Measurements from ENCODE around the gene ZBTB17.

Gene ZBTB17

GRCh38 chr1:16015960-16016901, 40.3 kb upstream of the ZBTB17 start:
- no peak overlapping the region for H3K27ac Mint-ChIP-seq
- H3K9me3 Mint-ChIP-seq: no peaks in the 10 kb centered on the region
- H3K36me3 Mint-ChIP-seq (ENCODE audit: low read depth): no peaks in the 10 kb centered on the region
- no peak for TF ChIP-seq CTCF (IDR thresholded peaks at IDR 0.05; ENCODE audit: unreplicated experiment in 3 of 3)
- H3K4me3 Mint-ChIP-seq: no peak overlapping the region
- peaks cover 61% of the 10 kb centered on the region for H3K4me1 Mint-ChIP-seq
- H3K27me3 Mint-ChIP-seq (ENCODE audit: low read depth): peaks cover 5% of the 10 kb centered on the region

- peak overlapping the region; percentile 20 to 92 (median 86) for H3K27ac Mint-ChIP-seq
- H3K27me3 Mint-ChIP-seq (ENCODE audit: low read depth): peaks cover 5% of the 10 kb centered on the region
- H3K9me3 Mint-ChIP-seq: no peaks in the 10 kb centered on the region
- H3K4me1 Mint-ChIP-seq: peaks cover 61% of the 10 kb centered on the region
- no peak for TF ChIP-seq CTCF (IDR thresholded peaks at IDR 0.05; ENCODE audit: unreplicated experiment in 3 of 3)
- H3K4me3 Mint-ChIP-seq: peak overlapping the region in 2 of 3 experiments; percentile 25 to 29
- no peaks in the 10 kb centered on the region for H3K36me3 Mint-ChIP-seq (ENCODE audit: low read depth)
These were observed 39.6 kb upstream of the ZBTB17 start for GRCh38 chr1:16015491-16015890.

GRCh38 chr1:16014509-16015482, 38.9 kb upstream of the ZBTB17 start:
- Mint-ChIP-seq H3K27me3 (ENCODE audit: low read depth) (peaks cover 5% of the 10 kb centered on the region), H3K9me3 (no peaks in the 10 kb centered on the region), H3K4me1 (peaks cover 58% of the 10 kb centered on the region), H3K36me3 (ENCODE audit: low read depth) (no peaks in the 10 kb centered on the region), H3K4me3 (peak overlapping the region; percentile 60 to 66 (median 66)), H3K27ac (peak overlapping the region; percentile 86 to 92 (median 88))
- no peak for TF ChIP-seq CTCF (IDR thresholded peaks at IDR 0.05; ENCODE audit: unreplicated experiment in 3 of 3)

GRCh38 chr1:16013908-16014258, 38.0 kb upstream of the ZBTB17 start:
- no peak for TF ChIP-seq CTCF (IDR thresholded peaks at IDR 0.05; ENCODE audit: unreplicated experiment in 3 of 3)
- peak overlapping the region; percentile 38 to 66 (median 41) for H3K4me3 Mint-ChIP-seq
- no peaks in the 10 kb centered on the region for H3K36me3 Mint-ChIP-seq (ENCODE audit: low read depth)
- H3K9me3 Mint-ChIP-seq: no peaks in the 10 kb centered on the region
- peaks cover 48% of the 10 kb centered on the region for H3K4me1 Mint-ChIP-seq
- H3K27me3 Mint-ChIP-seq (ENCODE audit: low read depth): peaks cover 5% of the 10 kb centered on the region
- H3K27ac Mint-ChIP-seq: peak overlapping the region; percentile 86 to 92 (median 88)

- H3K9me3 Mint-ChIP-seq: no peaks in the 10 kb centered on the region
- H3K27me3 Mint-ChIP-seq (ENCODE audit: low read depth): peaks cover 5% of the 10 kb centered on the region
- peak overlapping the region in 2 of 3 experiments; percentile 88 to 92 for H3K27ac Mint-ChIP-seq
- TF ChIP-seq CTCF (IDR thresholded peaks at IDR 0.05; ENCODE audit: unreplicated experiment in 3 of 3): no peak
- H3K4me1 Mint-ChIP-seq: peaks cover 43% of the 10 kb centered on the region
- H3K36me3 Mint-ChIP-seq (ENCODE audit: low read depth): no peaks in the 10 kb centered on the region
- peak overlapping the region; percentile 28 to 41 (median 38) for H3K4me3 Mint-ChIP-seq
These were observed 37.5 kb upstream of the ZBTB17 start for GRCh38 chr1:16013220-16013907.

Data from nephron (organoid).